Limb (tissue), 2 donors: ENCODE measurements around the gene C1orf141.
"Not testable (repeated sequence)": the region's sequence is repeated elsewhere in the genome, so short reads cannot be mapped to it uniquely, and the experiment has no call there.

Source experiments
- DNase-seq, 2 donors: peaks; one replicate each; pipeline ENCODE4 v3.0.0-alpha.2; 2016; ENCODE audit errors: extremely low spot score in 2 of 2

C1orf141 gene

GRCh38 chr1:67089685-67090208, 45.0 kb downstream of the C1orf141 start:
- no peak for DNase-seq

GRCh38 chr1:67088440-67088839, 46.3 kb downstream of the C1orf141 start:
- no peak for DNase-seq

- no peak for DNase-seq
Observed at GRCh38 chr1:67085326-67085725, 49.4 kb downstream of the C1orf141 start.

- DNase-seq: no peak
Observed at GRCh38 chr1:67084765-67085318, 49.9 kb downstream of the C1orf141 start.

DNA sequence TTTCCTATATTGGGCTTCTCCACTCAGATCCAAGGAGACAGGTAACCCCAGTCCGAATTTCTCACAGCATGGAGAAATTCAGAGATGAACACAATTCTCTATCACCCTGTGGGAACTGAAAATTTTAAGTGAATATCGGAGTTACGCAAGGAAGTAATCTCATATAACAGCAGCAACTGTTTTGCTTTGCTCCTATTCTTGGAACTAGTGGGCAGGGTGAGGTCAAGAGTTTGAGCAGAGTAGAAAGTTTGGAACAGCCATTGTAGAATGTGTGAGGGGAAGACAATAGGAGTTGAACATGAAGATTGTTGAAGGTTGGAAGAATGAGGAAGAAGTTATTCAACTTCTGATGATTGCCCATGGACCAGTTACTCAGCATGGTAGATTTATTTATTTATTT, 56.5 kb downstream of the C1orf141 start:
- no peak for DNase-seq

- no peak for DNase-seq
Observed at GRCh38 chr1:67077593-67077992, 57.2 kb downstream of the C1orf141 start.

DNA sequence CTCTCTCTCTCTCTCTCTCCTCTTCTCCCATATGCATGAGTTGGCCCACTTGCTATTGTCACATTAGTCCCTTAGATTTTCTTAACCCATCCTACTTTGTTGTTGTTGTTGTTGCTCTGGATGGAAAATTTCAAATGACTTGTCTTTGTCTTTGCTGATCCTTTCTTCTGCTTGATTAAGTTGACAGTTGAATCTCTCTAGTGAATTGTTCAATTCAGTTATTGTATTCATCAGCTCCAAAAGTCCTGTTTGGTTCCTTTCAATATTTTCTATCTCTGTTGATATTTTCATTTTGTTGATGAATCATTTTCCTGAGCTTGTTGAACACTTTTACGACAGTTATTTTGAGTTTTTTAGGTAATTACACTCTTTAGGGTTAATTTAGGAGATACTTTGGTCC, 62.0 kb downstream of the C1orf141 start:
- DNase-seq: no peak

GRCh38 chr1:67067655-67068054, 67.1 kb downstream of the C1orf141 start:
- DNase-seq: not testable (repeated sequence)

- DNase-seq: no peak
Observed at GRCh38 chr1:67062412-67062811, 72.4 kb downstream of the C1orf141 start.

DNA sequence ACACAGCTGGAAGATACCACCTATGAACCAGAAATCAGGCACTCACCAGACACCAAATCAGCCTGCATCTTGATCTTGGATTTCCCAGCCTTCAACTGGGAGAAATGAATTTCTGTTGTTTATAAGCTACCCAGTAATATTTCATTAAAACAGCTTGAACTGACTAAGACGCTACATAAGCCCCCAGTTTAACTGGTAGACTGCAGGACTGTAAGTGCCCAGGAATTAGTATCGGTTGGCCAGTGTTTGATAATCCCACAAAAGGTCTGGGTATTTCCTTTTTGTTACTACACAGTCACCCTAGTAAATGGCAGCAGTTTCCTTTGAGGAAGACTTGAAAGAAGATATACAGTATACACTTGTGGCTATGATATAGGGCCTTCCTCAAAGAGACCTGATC, 73.5 kb downstream of the C1orf141 start:
- DNase-seq: no peak

DNA sequence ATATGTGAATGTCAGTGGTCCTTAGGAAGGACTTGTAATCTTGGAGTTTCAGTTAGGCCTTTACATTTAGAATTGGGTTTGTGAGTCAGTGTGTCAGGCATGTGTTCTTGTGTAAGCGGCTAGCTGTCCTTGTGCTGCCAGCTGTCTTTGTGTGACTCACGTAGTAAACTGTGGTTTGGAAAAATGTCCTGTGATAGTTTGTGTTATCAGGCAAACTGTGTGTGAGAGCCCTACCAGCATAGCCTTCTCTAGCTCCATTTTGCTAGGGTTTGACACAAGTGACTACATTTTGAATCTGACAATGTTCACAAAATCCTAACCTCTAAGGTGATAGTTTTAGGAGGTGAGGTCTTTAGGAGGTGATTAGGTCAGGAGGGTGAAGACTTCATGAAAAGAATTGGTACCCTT, 74.0 kb downstream of the C1orf141 start:
- no peak for DNase-seq

- DNase-seq: no peak
Observed at GRCh38 chr1:67059346-67059745, 75.4 kb downstream of the C1orf141 start.

DNA sequence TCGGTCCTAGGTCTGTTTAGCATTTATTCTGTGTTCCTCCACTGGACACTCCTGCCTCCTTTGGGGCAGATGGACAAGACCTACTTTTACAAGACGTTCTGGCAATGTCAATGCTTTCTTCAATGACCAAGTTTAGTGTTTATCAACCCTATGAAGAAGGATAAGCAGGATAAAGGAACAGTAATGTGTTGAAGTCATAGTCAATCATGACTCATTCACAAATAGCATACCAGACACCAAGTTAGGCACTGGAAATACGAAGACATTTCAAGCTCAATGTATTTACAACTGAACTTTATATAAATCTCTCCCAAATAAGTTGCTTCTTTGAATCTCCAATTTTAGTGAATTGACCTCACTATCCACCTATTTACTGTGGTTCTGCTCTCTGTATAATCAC, 76.0 kb downstream of the C1orf141 start:
- no peak for DNase-seq

DNA sequence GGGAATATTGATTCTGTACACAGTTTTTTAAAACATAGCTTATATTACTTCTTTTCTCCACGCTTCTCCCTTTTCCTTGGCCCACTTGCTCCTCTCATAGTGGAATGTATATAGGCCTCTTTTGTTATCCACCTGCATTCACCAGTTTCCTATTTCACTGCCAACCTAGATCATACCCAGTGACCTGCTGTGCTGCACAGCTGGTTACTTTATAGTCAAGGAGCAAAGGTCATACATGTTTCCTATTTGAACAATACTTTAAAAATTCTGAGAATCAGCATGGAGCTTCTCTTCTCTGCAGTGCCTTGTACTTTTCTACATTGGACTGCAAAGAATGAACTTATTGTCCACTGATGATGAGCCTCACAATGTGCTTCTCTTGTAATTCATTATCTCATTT, 76.5 kb downstream of the C1orf141 start:
- DNase-seq: no peak

- DNase-seq: peak; percentile 86 to 92
Observed at GRCh38 chr1:67053785-67054772, 80.7 kb downstream of the C1orf141 start, which contains the start of gene SLC35D1. TSS of gene SLC35D1 (minus strand) at chr1:67054148. CDS start at chr1:67054013, 135 bp downstream.

GRCh38 chr1:67053535-67053784, 81.3 kb downstream of the C1orf141 start:
- DNase-seq: peak in 1 of 2 donors; percentile 84

GRCh38 chr1:67052741-67053534, 81.8 kb downstream of the C1orf141 start:
- peak; percentile 8 to 55 for DNase-seq

GRCh38 chr1:67051196-67051595, 83.6 kb downstream of the C1orf141 start:
- DNase-seq: no peak

- DNase-seq: no peak
Observed at GRCh38 chr1:67044631-67045270, 90.0 kb downstream of the C1orf141 start.

DNA sequence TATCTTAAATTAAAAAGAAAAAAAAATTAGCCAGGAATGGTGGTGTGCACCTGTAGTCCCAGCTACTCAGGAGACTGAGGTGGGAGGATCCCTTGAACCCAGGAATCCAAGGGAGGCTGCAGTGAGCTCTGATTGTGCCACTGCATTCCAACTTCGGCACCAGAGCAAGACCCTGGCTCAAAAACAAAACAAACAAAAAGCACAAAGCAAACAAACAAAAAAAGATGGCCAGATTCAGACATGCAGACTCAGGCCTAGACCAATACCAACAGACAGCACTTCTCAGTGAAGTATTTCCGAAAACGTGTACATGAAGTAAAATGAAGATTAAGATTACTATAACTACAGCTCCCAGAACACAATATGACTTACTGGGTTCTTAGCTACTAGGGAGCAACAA, 91.4 kb downstream of the C1orf141 start:
- no peak for DNase-seq
